HUES64 (cell line): ENCODE data around the gene JAZF1.

ENCODE experiments used
- H3K27ac ChIP-seq: 2 replicates; pipeline ENCODE4 v1.7.0; 2013; ENCODE audit warnings: low read depth, low read length, inconsistent platforms
- H3K27me3 ChIP-seq: 2 replicates; pipeline ENCODE4 v1.6.1; 2013; ENCODE audit warnings: mild to moderate bottlenecking, low read length; ENCODE audit not compliant: insufficient read depth
- H3K36me3 ChIP-seq: 2 replicates; pipeline ENCODE4 v1.6.1; 2013; ENCODE audit warnings: mild to moderate bottlenecking, low read length; ENCODE audit not compliant: insufficient read depth
- H3K4me1 ChIP-seq: 2 replicates; pipeline ENCODE4 v1.6.1; 2013; ENCODE audit warnings: mild to moderate bottlenecking, low read length, moderate library complexity; ENCODE audit not compliant: insufficient read depth
- H3K4me3 ChIP-seq: 2 replicates; pipeline ENCODE4 v1.5.1; 2013; ENCODE audit warnings: mild to moderate bottlenecking, low read length, moderate library complexity
- H3K9ac ChIP-seq: 2 replicates; pipeline ENCODE4 v1.6.1; 2013; ENCODE audit warnings: mild to moderate bottlenecking, low read depth, low read length
- H3K9me3 ChIP-seq: 2 replicates; pipeline ENCODE4 v1.6.1; 2013; ENCODE audit warnings: low read depth, low read length; ENCODE audit not compliant: insufficient read depth
- WGBS: fragments of 150-250, 120-280 bp; methylation state at CpG from one replicate; pipeline ENCODE4 v1.1.7; 2013; ENCODE audit warnings: missing lambda C conversion rate; 5-methylcytosine and 5-hydroxymethylcytosine counted together

JAZF1 gene

DNA sequence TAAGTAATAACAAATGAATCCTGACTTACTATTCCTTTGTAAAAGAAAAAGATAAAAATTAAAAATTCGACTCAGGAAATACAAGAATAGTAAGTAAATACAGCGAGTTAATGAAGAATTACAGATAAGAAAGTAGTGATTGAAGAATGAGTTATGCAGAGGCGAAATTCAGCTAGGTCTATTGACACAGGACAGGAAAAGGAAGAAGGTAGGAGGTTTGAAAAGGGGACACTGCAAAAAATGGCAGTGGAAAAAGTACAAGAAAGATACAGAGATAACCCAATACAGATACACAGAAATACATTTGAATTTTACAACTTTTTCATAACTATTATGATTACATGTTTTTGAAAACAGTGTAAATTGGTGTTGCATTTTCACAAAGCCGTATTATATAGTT lies 28.0 kb downstream of the JAZF1 start:
- peaks cover 11% of the 10 kb centered on the region for H3K4me1 ChIP-seq
- no peaks in the 10 kb centered on the region for H3K36me3 ChIP-seq
- no peaks in the 10 kb centered on the region for H3K9me3 ChIP-seq
- H3K27me3 ChIP-seq: no peaks in the 10 kb centered on the region
- H3K4me3 ChIP-seq: no peak overlapping the region
- no peak overlapping the region for H3K27ac ChIP-seq
- WGBS: 72% methylated on average over 4 of the region's 4 CpGs
- H3K9ac ChIP-seq: no peak overlapping the region

DNA sequence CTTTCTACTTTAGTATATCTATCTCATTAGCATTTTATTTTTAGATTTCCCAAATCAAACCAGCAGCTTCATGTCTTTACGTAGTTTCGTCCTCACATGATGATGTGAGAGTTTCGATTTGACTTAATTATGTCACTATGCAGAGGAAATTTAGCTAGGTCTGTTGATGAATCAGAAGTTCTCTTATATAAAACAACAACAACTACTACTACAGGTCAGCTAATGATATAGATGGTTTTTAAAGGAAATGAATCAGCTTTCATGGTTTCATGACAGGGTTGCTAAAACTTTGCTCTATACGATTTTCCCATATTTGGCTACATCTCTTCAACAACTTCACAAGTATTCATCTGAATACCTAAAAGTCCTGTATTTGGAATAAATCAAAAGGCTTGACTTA lies 28.6 kb downstream of the JAZF1 start:
- Histone ChIP-seq H3K36me3 (no peaks in the 10 kb centered on the region), H3K4me1 (peaks cover 11% of the 10 kb centered on the region), H3K27ac (no peak overlapping the region), H3K27me3 (no peaks in the 10 kb centered on the region), H3K9me3 (no peaks in the 10 kb centered on the region), H3K9ac (no peak overlapping the region), H3K4me3 (no peak overlapping the region)
- WGBS: 83% methylated on average over 1 of the region's 4 CpGs

DNA sequence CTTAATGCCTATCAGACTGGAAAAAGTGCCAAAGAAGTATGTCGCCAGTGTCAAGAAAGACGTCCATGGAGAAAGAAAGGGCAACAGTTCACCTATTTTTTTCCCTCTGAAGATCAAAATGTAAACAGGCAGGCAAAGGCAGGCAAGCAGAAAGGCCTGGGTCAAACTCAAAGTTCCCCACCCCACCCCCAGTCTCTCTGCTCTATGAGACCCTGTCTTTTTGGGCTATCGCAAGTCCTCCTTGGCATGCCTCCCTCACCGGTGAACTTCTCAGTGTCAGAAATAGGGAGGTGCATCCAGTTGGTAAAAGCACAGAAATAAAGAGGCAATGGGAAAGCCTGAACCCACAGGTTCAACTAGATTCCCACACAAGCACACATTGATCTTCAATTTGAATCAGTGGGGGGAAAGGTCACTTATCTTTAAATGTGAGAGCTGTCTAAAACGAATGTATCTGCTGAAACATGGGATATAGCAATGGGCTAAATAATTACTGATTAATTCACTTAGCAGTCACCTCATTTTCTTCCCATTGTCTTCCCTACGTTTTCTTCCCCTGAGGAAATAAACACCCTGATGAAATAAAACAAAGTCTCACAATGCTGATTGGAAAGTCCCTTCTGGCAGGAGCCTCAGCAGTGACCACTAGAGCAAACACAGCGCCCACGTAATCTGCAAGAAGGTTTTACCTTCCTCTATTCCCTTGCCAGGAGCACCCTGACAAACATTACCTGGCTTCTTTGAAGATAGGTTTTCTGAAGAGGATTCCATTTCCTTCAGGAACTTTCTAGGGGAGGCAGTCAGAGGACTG lies 31.1 kb downstream of the JAZF1 start:
- Histone ChIP-seq H3K9ac (no peak overlapping the region), H3K4me3 (no peak overlapping the region), H3K27me3 (no peaks in the 10 kb centered on the region), H3K9me3 (no peaks in the 10 kb centered on the region), H3K4me1 (peaks cover 14% of the 10 kb centered on the region), H3K27ac (no peak overlapping the region; the same call in 1 of the 2 replicates), H3K36me3 (no peaks in the 10 kb centered on the region)
- 83% methylated on average over 8 of the region's 8 CpGs for WGBS

- Histone ChIP-seq H3K36me3 (no peaks in the 10 kb centered on the region), H3K4me1 (peaks cover 11% of the 10 kb centered on the region), H3K27me3 (no peaks in the 10 kb centered on the region), H3K9me3 (no peaks in the 10 kb centered on the region), H3K27ac (no peak overlapping the region), H3K9ac (no peak overlapping the region), H3K4me3 (no peak overlapping the region)
- 95% methylated on average over 2 of the region's 2 CpGs for WGBS
These were observed 34.7 kb downstream of the JAZF1 start for GRCh38 chr7:28145931-28146330.

DNA sequence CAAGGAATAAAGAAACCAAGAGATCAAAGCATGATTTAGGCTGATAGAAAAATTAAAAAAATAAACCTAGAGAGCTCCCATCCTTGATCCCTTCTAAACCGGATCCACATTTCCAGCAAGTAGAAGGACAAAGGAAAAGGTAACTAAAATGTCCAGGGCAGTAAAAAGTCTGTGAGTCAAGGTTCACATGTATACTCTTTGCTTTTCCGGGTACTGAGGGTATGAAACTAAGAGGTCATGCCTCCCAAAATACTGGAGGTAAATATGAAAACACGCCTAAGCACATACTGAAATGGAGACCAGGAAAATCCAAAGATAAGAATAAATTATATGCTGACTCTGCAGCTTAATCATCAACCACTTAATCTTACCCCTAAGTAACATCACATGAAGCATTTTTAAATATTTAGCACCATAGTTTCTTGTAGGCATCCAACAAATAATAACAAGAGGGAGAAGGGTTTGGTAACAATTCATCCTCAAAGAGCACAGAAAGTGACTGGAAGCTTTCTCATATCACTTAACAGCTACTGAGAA lies 35.4 kb downstream of the JAZF1 start:
- H3K36me3 ChIP-seq: no peaks in the 10 kb centered on the region

DNA sequence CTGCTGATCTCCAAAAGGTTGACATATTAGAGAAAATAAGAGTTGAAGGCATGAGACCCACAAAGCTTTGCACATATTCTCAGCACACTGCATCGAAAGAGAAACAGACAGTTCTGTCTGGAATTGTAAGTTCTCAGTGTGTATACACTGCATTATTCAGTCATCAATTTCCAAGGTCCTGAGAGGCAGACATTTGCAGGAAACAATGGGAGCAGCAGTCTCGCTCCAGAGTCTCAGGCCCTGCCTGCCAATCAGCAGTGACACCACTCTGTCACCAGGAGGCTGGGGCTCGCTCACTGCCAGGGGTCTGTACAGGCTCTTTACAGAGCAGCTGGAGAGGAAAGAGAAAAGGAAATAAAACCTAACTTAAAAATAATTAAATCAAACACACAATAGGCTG lies 36.3 kb downstream of the JAZF1 start:
- peaks cover 4% of the 10 kb centered on the region; the same call in 1 of the 2 replicates for H3K4me1 ChIP-seq
- WGBS: 42% methylated on average over 3 of the region's 3 CpGs

More for the DNA sequence above, 35.4 kb downstream of the JAZF1 start:
- Histone ChIP-seq H3K27me3 (no peaks in the 10 kb centered on the region), H3K4me3 (no peak overlapping the region), H3K9me3 (no peaks in the 10 kb centered on the region), H3K27ac (no peak overlapping the region), H3K4me1 (peaks cover 11% of the 10 kb centered on the region), H3K9ac (no peak overlapping the region)
- WGBS: 93% methylated on average over 3 of the region's 3 CpGs

GRCh38 chr7:28142650-28143049 lies 37.9 kb downstream of the JAZF1 start:
- Histone ChIP-seq H3K27ac (no peak overlapping the region), H3K9me3 (no peaks in the 10 kb centered on the region), H3K36me3 (no peaks in the 10 kb centered on the region), H3K9ac (no peak overlapping the region), H3K4me3 (no peak overlapping the region), H3K4me1 (peaks cover 4% of the 10 kb centered on the region; the same call in 1 of the 2 replicates), H3K27me3 (no peaks in the 10 kb centered on the region)
- WGBS: 91% methylated on average over 3 of the region's 3 CpGs

More for the DNA sequence above, 36.3 kb downstream of the JAZF1 start:
- no peak overlapping the region for H3K27ac ChIP-seq
- H3K27me3 ChIP-seq: no peaks in the 10 kb centered on the region
- no peak overlapping the region for H3K4me3 ChIP-seq
- H3K9me3 ChIP-seq: no peaks in the 10 kb centered on the region
- H3K9ac ChIP-seq: no peak overlapping the region
- no peaks in the 10 kb centered on the region for H3K36me3 ChIP-seq

DNA sequence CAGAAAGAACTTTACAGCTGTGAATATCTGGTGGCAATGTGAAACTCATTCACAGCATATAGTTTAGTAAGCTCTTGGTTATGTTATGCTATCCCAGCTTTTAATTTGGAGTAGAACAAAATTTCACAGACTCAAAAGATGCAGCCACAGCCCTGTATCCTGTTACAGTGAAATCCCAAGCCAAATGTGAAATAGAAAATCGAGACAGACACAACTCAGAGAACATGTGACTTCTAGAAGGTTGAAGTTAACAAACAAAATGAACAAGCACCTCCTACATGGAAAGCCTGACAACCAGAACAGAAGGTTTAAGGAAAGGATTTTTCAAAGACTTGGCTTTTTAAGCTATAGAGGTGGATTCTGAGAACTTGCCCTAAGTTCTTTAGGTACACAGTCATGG lies 39.6 kb downstream of the JAZF1 start:
- no peaks in the 10 kb centered on the region for H3K9me3 ChIP-seq
- WGBS: 100% methylated on average over 1 of the region's 1 CpG
- H3K36me3 ChIP-seq: no peaks in the 10 kb centered on the region
- H3K4me3 ChIP-seq: no peak overlapping the region
- H3K27ac ChIP-seq: no peak overlapping the region
- H3K4me1 ChIP-seq: peaks cover 4% of the 10 kb centered on the region; the same call in 1 of the 2 replicates
- no peak overlapping the region for H3K9ac ChIP-seq
- H3K27me3 ChIP-seq: no peaks in the 10 kb centered on the region

GRCh38 chr7:28138837-28139236 lies 41.8 kb downstream of the JAZF1 start:
- Histone ChIP-seq H3K27me3 (no peaks in the 10 kb centered on the region), H3K4me3 (no peak overlapping the region), H3K36me3 (no peaks in the 10 kb centered on the region), H3K9me3 (no peaks in the 10 kb centered on the region), H3K9ac (no peak overlapping the region), H3K27ac (no peak overlapping the region), H3K4me1 (no peaks in the 10 kb centered on the region)
- 99% methylated on average over 2 of the region's 2 CpGs for WGBS

- Histone ChIP-seq H3K27ac (no peak overlapping the region), H3K9ac (no peak overlapping the region), H3K36me3 (no peaks in the 10 kb centered on the region), H3K9me3 (no peaks in the 10 kb centered on the region), H3K27me3 (no peaks in the 10 kb centered on the region), H3K4me1 (peaks cover 4% of the 10 kb centered on the region; the same call in 1 of the 2 replicates), H3K4me3 (no peak overlapping the region)
- 74% methylated on average over 7 of the region's 7 CpGs for WGBS
These were observed 43.1 kb downstream of the JAZF1 start for GRCh38 chr7:28137463-28137862.

DNA sequence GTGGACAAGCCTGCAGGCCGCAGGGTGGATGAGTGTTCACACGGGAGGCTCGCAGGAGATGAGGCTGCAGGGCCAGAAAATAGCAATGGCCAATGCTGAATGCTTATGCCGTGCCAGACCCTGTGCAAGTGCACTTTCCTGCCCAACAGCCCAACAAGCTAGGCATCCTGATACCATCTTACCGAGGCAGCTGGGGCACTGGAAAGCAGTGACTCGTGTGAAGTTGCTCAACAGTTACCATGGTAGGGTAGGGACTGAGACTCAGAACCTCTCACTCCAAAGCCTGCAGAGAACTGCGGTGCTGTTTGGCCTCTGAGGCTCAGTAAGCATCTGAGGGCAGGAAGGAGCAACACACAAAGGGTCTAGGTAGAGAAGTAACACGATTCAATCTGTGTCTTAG lies 43.7 kb downstream of the JAZF1 start:
- Histone ChIP-seq H3K9me3 (no peaks in the 10 kb centered on the region), H3K27me3 (no peaks in the 10 kb centered on the region), H3K9ac (no peak overlapping the region), H3K4me1 (peaks cover 4% of the 10 kb centered on the region; the same call in 1 of the 2 replicates), H3K4me3 (no peak overlapping the region), H3K36me3 (no peaks in the 10 kb centered on the region), H3K27ac (no peak overlapping the region)
- 93% methylated on average over 8 of the region's 8 CpGs for WGBS
